NCI-H1436 treated with DMSO at 0.1 percent for 48 hours (cell line): ENCODE results near the gene EEF1A2.

ENCODE experiments used
- DNase-seq: peaks from one replicate; lab custom pipeline; 2025; lab: John Stamatoyannopoulos, UW

Gene EEF1A2

DNA sequence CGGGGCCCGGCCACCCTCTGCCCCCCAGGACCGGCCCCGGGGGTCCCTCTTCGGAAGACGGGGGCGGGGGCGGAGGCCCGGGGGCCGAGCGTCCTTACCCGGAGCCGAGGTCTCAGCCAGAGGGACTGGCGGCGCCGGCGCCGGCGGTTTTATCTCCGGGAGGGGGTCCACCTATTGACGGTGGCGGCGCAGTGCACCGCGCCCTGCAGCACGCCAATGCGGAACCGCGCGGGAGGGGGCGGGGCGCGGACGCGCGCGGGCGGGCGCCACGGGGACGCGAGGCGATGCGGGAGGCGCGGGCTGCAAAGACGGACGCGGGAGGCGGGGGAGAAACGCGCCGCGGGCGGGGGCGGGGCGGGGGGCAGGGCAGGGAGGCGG lies at the start of gene EEF1A2:
EEF1A2 (minus strand) TSS at position 124 of the 378 bp plus-strand sequence. CDS start 1,320 bp downstream, outside the sequence.
- no peak for DNase-seq

DNA sequence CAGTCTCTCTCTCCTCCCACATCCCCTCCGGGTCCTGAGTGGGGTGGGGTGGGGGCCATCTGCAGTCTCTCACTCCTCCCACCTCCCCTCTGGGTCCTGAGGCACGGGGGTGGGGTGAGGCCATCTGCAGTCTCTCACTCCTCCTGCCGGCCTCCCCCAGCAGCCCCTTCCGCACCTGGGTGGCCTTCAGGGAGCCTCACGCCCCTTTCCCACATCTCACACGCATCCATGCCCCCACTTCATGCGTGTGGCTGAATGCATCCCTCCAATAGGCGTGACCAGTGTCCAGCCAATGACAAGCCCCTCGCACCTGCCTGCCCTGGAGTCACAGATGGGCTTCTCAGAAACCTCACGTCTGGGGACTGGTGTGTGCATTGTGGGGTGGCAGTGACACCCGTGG lies 49.7 kb upstream of the EEF1A2 start:
- DNase-seq: no peak

DNA sequence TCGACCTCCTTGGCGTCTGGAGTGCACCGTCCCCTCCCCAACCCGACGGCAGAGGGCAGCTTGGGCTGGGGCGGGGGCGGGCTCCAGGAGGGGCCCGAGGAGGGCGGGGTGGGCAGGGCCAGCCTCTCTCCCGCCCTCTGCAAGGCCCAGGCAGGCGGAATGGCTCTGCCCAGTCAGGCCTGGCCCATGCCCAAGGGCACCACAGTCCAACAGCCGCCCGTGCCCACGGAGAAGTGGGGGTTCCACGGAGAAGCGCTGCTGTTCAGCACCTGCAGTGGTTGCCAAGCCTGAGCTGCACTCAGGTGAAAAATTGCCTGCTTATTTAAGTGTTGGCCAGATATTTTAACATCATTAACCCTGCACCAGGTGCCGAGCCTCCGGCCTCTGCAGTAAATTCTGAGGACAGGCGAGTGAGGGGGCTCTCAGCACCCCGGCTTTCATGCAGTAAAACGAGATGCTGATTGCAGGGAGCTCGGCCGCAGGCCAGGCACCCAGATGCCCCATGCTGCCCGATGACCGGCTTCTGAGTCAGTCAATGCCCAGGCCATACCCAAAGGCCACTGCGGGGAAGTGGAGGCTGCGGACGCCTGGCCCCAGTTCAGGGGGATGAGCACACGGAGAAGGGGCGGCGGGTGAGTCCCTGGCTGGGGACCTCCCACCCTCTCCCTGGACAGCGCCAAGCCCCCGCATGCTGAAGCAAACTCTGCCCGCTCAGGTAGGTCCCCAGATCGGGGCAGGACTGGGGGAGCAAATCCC lies 49.0 kb upstream of the EEF1A2 start, which contains the start of gene SRMS:
SRMS (minus strand) TSS at position 25 of the 756 bp plus-strand sequence. CDS start 286 bp downstream, outside the sequence.
- DNase-seq: no peak

DNA sequence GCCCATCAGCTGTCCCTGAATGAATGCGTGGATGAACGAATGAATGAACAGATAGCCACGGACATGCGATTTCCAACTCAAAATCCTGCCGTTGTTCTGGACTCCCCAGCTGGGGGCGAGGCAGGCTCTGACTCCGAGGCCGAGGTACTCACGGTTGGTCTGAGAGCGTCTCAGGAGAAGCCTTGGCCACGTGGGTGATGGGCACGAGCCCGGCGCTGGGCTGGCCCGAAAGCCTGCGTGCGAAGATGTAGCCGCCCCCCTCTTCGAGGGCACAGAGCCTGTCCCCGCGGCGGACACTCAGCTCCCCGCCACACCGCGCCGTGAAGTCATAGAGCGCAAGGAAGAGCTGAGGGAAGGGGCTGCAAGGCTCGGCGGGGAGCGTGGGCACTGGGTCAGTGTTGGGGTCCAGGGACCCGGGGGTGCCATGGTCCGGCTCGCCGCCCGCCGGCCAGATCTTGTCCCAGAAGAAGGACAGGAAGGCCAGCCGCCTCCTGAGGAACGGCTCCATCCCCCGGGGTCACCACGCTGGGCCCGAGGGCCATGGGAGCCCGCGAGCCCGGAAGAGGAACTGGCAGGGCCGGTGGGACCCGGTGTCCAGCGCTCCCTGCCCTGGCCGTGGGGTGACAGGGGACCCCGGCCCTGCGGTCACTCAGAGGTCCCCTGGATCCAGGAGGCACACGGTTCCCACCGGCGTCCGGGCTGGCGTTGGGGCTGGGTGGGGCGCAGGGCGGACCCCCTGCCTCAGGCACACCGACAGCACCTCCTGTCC lies 48.3 kb upstream of the EEF1A2 start:
- no peak for DNase-seq

DNA sequence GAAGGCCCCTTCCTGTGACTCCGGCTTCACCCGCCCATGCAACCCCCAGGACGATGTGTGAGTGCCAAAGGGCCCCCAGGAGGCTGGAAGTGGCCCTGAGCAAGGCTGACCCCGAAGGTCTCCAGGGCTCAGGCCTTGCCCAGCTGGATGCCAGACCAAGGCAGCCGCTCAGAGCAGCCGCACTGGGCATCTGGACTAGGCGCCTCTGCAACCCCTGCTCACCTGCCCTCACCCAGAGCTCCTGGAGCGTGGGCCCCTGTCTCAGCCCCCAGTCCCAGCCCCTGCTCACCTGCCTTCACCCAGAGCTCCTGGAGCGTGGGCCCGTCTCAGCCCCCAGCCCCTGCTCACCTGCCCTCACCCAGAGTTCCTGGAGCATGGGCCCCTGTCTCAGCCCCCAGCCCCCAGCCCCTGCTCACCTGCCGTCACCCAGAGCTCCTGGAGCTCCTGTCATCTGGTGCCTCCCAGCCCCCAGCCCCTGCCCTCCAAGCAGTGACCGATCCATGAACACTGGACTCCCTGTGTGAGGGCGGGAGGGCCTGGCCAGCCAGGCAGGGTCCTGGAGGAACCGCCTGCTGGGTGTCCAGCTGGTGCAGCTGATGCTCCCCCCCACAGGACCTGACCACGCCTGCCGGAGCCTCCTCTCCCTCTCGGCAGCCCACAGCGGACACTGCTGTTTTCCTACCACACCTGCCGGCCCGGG lies 47.5 kb upstream of the EEF1A2 start:
- DNase-seq: no peak

- DNase-seq: no peak
Measured at GRCh38 chr20:63545814-63546213, 46.9 kb upstream of the EEF1A2 start.

- no peak for DNase-seq
Measured at GRCh38 chr20:63544958-63545516, 46.2 kb upstream of the EEF1A2 start.

DNA sequence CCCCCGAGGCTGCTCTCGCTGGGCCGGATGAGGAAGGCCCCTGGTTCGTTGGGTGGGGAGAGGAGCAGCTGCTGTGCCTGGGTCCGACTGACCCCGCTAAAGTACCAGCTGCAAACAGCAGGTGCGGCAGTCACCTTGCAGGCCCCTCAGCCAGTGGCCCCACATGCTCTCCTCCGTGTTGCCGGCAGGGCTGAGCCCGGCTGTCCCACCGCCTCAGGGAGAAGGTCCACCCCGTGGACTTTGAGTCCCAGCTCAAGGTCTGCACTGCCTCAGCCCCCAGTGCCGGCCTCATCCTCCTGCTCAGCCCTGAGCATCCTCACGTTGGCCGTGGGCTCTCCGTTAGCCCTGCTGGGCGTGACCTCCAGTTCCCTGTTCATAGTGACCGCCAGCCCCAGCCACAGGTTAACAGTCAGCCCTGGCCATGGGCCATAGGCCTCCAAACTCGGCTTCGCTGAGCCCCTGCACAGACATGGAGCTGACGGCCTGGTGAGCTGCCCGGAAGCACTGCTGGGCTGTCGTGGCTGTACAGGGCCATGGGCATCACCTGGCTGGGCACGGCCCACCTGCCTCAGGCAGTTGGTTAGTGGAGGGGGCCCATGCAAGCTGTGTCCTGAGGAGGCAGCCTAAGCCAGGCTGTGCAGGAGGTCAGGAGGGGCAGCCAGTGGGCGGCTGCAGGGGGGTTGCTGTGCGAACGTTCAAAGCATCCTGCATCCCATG lies 45.5 kb upstream of the EEF1A2 start:
- DNase-seq: no peak

- DNase-seq: no peak
Measured at GRCh38 chr20:63543733-63544132, 44.9 kb upstream of the EEF1A2 start.

GRCh38 chr20:63543131-63543530 lies 44.2 kb upstream of the EEF1A2 start:
- DNase-seq: no peak

DNA sequence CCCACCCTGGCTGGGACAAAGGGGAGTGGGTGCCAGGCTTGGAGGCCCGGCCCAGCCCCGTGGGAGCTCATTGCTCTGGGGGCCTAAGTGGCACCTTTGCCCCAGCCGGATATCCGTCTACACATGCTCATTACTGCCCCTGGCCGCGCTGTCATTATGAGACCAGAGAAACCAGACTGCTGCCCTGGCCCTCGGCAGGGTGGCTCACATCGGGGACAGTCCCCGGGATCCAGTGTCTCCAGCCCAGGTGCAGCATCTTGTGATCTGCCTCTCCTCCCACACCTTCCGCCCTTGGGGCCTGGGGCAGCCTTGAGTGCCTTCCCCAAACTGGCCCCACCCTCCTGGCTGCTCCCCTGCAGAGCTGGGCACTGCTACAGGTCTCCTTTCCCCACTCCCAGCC lies 43.8 kb upstream of the EEF1A2 start:
- DNase-seq: no peak

GRCh38 chr20:63542031-63542559 lies 43.2 kb upstream of the EEF1A2 start:
- DNase-seq: no peak

DNA sequence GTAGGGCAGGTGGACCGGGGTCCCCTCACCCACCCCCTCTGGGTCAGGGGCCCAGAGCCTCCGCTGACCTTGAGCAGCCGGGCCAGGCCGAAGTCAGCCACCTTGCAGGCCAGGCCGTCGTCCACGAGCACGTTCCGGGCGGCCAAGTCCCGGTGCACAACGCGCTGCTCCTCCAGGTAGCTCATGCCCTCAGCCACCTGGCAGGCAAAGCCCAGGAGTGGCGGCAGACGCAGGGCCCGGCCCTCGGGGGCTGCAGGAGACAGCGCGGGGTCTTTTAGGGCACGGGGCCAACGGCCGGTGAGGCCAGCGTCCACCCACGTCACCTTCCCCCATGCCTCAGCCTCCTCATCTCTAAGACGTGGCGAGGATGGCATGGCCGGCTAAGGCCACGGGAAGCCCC lies 42.5 kb upstream of the EEF1A2 start:
- DNase-seq: no peak

GRCh38 chr20:63540417-63541186 lies 41.7 kb upstream of the EEF1A2 start:
- DNase-seq: no peak

DNA sequence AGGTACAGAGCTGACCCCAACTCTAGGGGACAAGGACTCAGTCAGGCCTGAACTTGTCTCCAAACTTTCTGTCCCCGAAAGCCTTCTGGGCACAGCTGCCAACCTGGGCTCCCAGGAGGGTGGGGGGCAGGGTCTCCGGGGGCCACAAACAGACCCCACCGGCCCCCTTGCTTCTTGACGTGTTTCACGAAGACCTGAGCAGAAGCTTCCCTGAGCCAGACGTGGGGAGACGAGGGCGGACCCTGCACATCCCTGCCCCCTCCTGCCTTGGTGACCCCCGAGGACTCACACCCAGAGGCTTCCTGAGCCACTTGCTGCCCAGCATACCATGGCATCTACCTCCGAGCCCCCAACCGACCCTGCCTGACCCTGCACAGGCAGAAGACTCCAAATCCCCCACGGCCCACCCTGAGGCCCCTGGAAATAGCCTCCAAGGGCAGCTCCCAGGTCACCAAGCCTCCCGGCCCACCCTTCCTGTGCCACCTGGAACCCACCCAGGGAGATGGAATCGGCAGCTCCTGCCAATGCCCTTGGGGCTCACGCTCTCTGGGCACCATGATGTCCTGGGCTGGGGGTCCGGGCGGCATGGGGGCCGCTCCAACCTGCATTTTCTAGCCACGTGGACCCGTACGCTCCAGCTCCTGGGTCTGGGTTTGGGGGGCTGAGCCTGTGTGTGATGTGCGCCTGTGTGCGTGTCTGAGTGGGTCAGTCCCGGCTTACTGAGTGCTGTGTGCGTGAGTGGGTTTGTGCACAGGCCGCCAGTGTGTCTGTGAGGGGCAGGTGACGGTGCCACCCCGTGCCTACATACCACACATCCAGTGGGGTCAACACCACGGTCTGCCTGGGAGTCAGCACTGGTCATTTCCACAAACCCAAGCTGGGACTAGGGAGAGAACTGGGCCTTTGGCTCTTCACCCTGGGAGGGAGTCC lies 40.8 kb upstream of the EEF1A2 start:
- DNase-seq: no peak

GRCh38 chr20:63539092-63539430 lies 40.2 kb upstream of the EEF1A2 start:
- DNase-seq: no peak

- no peak for DNase-seq
Measured at GRCh38 chr20:63538204-63539091, 39.6 kb upstream of the EEF1A2 start.

DNA sequence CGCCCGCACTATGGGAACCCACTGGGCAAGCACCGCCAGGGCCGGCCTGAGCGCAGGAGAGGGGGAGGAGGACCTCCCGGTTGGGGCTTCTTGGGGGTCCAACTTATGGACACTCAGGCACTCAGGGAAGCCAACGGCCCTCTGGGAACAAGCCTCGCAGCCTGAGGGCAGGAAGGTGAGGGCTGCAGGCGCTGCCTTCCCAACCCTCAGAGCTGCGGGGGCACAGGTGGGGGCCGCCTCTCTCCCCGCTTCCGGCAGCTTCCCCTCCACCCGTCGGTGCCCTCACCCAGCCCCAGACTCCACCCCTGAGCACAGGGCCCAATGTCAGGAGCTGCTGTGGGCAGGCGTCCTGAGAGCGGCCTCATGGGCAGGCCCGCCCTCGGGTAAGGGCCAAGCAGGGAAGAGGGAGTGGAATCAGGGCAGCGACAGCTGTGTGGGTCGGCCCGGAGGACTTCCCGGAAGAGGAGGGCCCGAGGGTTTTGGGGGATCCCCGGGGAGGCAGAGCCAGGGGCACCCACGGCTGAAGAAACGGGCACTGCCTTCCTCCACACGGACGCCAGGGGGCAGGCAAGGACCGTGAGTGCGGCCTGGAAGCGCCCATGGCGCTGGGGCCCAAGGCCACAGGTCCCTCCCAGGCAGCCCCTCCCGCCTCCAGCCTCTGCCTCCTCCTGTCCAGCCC lies 38.8 kb upstream of the EEF1A2 start:
- peak; percentile 32 for DNase-seq
